GM12864 (cell line): ENCODE results near the gene ATRIP.
A peak's percentile ranks its signal among the peaks of the same experiment; 100 is the strongest.

Source experiments
- DNase-seq: peaks from one replicate; pipeline ENCODE4 v3.0.0-alpha.2; 2011; ENCODE audit warnings: low read depth
- H3K4me3 ChIP-seq: 2 replicates; pipeline ENCODE4 v1.5.1; 2011; ENCODE audit warnings: mild to moderate bottlenecking, low read depth, low read length, control low read depth
- TF ChIP-seq, protein P1 (sequence below): IDR thresholded peaks from 2 replicates; pipeline ENCODE4 v1.5.1; 2011; ENCODE audit warnings: low read depth, mild to moderate bottlenecking, moderate library complexity, low read length, control low read depth, inconsistent platforms; ENCODE audit errors: missing control alignments

ATRIP gene

DNA sequence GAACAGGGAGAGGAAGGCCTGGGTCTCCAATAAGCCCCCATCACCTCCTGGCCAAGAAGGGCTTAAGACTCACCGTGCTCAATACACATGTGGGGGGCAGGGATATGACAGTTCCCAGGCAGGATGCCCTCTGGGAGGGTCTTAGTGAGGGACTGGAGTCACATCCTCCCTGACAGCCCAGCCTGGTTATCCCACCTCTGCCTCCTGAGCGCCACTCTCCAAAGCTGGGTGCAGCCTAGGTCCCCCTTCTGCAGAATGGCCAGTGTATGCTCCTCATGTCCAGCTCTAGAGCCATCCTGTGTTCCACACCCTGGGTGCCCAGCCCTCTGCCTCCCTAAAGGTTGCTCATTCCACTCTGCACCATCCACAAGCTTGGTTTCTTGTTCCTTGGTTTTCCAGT is 58.6 kb downstream of the ATRIP start:
- no peak overlapping the region for H3K4me3 ChIP-seq
- DNase-seq: no peak
- TF ChIP-seq, protein P1, sequence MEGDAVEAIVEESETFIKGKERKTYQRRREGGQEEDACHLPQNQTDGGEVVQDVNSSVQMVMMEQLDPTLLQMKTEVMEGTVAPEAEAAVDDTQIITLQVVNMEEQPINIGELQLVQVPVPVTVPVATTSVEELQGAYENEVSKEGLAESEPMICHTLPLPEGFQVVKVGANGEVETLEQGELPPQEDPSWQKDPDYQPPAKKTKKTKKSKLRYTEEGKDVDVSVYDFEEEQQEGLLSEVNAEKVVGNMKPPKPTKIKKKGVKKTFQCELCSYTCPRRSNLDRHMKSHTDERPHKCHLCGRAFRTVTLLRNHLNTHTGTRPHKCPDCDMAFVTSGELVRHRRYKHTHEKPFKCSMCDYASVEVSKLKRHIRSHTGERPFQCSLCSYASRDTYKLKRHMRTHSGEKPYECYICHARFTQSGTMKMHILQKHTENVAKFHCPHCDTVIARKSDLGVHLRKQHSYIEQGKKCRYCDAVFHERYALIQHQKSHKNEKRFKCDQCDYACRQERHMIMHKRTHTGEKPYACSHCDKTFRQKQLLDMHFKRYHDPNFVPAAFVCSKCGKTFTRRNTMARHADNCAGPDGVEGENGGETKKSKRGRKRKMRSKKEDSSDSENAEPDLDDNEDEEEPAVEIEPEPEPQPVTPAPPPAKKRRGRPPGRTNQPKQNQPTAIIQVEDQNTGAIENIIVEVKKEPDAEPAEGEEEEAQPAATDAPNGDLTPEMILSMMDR: no peak

DNA sequence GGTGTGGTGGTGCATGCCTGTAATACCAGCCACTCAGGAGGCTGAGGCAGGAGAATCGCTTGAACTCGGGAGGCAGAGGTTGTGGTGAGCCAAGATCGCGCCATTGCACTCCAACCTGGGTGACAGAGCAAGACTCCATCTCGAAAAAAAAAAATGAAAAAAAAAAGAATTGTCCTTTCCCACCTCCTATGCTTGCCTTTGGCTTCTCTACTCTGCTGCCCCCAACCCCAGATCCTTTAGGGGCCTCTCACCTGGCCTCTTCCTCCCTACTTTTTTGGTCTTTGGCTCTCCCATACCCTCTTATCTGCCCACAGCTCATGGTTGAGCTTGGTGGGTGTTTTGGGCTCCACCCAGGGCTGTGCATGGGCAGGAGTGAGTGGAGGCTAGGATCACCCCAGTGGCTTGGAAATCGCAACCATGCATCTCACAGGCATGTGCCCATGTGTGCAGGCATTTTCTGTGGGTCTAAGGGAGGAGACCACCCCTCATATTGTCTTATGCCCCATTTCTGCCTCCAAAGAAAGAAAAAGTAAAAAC is 59.5 kb downstream of the ATRIP start:
- no peak for DNase-seq
- H3K4me3 ChIP-seq: no peak overlapping the region
- TF ChIP-seq, protein P1: no peak

DNA sequence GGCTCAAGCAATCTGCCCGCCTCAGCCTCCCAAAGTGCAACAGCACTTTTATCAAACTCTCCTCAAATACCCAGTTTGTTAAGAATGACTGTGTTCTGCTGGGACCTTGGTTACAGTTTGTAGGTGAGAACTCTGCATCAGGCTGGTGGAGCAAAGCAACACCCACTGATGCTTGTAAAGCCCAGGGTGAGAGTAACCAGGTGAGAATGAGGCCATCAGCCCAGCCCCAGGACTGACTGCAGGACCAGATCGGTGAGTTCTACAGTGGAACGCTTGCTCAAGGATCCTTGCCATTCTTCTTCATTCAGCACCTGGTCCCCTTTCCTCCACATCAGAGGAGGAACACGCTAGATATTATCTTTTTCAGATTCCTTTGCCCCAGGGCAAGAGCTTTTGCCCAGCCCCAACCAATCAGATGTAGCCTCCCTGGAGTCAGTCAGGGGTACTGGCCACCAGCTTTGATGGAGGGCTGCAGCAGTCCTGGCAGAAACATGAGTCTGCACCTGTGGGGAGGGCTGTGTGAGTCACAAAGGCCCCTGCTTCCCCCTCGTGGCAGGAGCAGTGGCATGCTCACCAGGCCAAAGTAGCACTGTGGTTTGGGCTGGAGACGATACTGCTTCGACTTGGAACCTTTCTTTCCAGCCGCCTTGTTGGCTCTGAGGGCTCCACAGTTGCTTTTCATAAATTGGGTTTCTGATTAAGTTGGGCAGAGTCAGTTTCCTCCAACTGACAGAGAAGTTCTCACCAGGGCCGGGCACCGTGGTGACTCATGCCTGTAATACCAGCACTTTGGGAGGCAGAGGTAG is 60.9 kb downstream of the ATRIP start:
- no peak overlapping the region for H3K4me3 ChIP-seq
- DNase-seq: peak; percentile 39
- TF ChIP-seq, protein P1: peak; percentile 81

DNA sequence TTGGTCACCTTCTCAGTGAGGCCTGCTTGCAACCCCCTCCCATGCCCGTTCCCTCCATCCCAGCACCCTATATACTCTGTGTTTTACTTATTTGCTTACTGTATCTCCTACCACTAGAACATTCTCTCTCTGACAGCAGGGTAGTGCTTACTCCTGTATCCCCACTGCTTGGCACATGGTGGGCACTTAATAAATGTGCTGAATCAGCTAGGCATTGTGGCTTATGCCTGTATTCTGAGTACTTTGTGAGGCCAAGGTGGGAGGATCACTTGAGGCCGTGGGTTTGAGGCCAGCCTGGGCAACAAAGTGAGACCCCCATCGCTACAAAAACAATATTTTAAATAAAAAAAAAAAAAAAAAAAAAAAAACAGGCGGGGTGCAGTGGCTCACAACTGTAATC is 65.0 kb downstream of the ATRIP start:
- TF ChIP-seq, protein P1: no peak
- H3K4me3 ChIP-seq: no peak overlapping the region
- DNase-seq: no peak

DNA sequence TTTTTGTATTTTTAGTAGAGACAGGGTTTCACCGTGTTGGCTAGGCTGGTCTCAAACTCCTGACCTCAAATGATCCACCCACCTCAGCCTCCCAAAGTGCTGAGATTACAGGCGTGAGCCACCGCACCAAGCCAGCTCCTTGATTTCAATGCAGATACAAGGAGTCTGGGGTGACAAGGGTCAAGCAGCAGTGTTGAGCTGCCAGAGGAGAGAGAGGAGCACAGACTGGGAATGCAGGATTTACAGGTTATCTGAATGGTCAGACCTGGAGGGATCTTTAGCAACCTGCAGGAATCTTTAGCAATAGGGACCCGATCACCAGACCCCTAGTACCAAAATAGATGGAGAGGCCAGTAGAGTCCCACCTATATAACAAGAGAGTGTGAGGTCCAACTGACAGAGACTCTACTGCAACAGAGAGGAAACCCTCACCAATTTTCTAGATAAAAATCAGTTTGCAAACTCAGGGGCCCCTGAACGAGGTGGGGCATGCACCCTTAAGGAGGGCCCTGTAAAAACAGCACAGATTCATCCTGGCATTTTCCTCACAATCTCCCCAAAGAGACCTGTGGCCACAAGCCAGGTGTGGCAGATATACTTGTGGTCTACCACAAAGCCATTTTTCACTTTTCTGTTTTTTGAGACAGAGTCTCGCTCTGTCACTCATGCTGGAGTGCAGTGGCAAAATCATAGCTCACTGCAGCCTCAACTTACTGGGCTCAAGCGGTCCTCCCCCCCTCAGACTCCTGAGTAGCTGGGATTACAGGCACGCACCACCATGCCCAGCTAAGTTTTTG is 68.1 kb downstream of the ATRIP start:
- TF ChIP-seq, protein P1: no peak
- no peak overlapping the region for H3K4me3 ChIP-seq
- no peak for DNase-seq
